ENCODE results near the gene TUBGCP6.
"Not testable (repeated sequence)": the region's sequence is repeated elsewhere in the genome, so short reads cannot be mapped to it uniquely, and the experiment has no call there.

The TUBGCP6 gene

GRCh38 chr22:50278461-50278860 lies 33.6 kb upstream of the TUBGCP6 start:
- DNase-seq: no peak

- no peak for DNase-seq
Observed at GRCh38 chr22:50277761-50278160, 32.9 kb upstream of the TUBGCP6 start.

- no peak for DNase-seq
Observed at GRCh38 chr22:50276143-50276542, 31.3 kb upstream of the TUBGCP6 start.

DNA sequence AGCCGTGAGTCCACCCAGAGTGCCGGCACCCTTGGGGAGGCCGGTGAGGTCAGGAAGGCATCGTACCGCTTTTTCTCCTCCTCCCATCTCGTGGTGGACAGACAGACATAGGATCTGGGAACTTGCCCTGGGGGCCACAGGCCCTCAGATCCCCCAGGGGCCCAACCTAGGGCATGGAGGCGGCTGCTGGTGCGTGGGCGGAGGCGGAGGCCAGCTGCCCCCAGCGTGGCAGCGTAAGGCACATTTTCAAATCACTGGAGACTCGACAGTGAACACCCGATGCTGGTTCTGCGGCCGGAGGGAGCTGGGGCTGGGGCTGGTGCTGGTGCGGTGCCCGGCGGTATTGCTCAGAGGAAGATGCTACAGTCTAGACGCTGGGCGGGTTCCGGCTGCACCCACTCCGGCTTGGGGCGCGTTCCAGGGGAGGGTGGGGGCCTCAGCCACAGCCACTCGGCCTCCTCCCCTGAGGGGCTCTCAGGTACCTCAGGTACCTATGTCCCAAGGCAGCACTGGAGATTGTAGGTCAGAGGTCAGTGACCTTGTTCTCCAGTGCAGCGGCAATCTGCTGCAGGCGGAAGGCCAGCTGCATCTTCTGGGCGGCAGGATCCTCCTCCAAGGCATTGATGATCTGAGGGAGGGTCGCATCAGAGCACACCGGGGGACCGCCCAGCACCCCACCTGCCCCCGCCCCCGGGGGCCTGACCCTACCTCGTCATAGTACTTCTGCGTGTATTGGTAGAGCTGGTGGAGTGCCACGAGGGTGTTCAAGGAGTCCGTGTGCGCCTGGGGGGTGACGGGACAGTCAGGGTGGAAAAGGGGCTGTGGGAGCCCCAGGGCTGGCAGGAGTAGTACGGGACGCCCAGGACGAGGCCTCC lies 30.6 kb upstream of the TUBGCP6 start:
- DNase-seq: no peak

GRCh38 chr22:50274771-50275170 lies 29.9 kb upstream of the TUBGCP6 start:
- no peak for DNase-seq

GRCh38 chr22:50274311-50274710 lies 29.5 kb upstream of the TUBGCP6 start:
- DNase-seq: no peak

- not testable (repeated sequence) for DNase-seq
Observed at GRCh38 chr22:50273781-50274180, 29.0 kb upstream of the TUBGCP6 start.

DNA sequence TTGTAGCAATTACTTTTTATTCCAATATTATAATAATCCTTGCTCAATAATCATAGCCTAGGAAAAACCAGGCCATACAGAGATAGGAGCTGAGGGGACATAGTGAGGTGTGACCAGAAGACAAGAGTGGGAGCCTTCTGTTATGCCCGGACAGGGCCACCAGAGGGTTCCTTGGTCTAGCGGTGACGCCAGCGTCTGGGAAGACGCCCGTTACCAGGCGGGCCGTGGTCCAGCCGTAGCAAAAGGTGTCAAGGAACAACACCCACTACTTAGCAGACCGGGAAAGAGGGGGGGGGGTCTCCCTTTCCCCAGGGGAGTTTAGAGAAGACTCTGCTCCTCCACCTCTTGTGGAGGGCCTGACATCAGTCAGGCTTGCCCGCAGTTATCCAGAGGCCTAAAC lies 28.5 kb upstream of the TUBGCP6 start:
- DNase-seq: not testable (repeated sequence)

GRCh38 chr22:50272044-50272802 lies 27.4 kb upstream of the TUBGCP6 start:
- DNase-seq: no peak

- DNase-seq: no peak
Observed at GRCh38 chr22:50271519-50271970, 26.7 kb upstream of the TUBGCP6 start.

DNA sequence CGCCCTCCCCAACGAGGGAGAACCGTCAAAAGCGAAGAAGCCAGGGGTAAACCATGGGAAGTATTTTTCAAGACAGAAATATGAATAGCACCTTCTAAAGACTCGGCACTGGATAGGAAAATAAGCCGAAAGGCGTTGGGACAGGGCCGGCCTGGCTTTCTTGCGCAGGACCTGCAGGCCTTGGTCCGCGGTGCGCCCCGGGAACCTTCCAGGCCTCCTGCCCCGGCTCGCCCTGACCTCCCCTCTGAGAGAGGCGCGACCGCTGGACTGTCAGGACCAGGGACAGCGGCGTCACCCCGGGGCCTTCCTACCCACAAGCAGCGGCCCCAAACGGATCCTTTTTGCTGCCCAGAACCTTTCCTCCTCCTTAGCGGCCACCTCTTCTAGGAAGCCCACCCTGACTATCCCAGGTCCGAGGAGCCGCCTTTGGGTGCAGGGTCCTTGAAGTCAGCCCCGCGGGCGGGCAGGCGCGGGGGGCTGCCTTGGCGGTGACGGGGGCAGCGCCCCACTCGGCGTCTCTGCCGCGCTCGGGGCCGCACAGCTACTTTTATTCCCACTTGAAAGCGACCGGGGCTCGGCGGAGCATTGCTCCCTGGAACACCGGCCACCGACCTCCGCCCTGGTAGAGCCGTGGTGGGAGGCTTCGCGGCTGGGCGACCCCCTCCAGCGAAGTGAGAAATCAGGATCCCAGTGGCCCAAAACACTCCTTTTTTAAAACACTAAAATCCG lies 26.0 kb upstream of the TUBGCP6 start:
- no peak for DNase-seq

- DNase-seq: no peak
Observed at GRCh38 chr22:50269970-50270665, 25.3 kb upstream of the TUBGCP6 start, which contains the start of gene MAPK11. TSS of gene MAPK11 (minus strand) at chr22:50270380. CDS start at chr22:50270292, 88 bp downstream.

GRCh38 chr22:50269573-50269969 lies 24.7 kb upstream of the TUBGCP6 start:
- no peak for DNase-seq

- no peak for DNase-seq
Observed at GRCh38 chr22:50268655-50269113, 23.9 kb upstream of the TUBGCP6 start.

GRCh38 chr22:50267591-50268390 lies 23.0 kb upstream of the TUBGCP6 start:
- DNase-seq: no peak

DNA sequence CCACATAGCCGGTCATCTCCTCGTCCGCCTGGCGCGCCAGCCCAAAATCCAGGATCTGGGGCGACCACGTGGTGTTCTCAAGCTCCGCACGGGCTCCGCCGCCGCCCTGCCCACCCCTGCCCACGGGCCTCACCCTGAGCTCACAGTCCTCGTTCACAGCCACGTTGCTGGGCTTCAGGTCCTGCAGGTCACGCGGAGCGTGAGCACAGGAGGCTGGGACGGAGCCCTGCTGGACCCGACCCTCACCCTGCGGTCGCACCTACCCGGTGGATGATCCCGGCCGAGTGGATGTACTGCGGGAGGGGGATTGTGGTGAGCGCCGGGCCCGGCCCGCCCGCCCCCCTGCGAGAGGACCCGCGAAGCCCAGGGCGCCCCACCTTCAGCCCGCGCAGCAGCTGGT lies 22.2 kb upstream of the TUBGCP6 start:
- no peak for DNase-seq

GRCh38 chr22:50264946-50265669 lies 20.3 kb upstream of the TUBGCP6 start:
- DNase-seq: no peak

DNA sequence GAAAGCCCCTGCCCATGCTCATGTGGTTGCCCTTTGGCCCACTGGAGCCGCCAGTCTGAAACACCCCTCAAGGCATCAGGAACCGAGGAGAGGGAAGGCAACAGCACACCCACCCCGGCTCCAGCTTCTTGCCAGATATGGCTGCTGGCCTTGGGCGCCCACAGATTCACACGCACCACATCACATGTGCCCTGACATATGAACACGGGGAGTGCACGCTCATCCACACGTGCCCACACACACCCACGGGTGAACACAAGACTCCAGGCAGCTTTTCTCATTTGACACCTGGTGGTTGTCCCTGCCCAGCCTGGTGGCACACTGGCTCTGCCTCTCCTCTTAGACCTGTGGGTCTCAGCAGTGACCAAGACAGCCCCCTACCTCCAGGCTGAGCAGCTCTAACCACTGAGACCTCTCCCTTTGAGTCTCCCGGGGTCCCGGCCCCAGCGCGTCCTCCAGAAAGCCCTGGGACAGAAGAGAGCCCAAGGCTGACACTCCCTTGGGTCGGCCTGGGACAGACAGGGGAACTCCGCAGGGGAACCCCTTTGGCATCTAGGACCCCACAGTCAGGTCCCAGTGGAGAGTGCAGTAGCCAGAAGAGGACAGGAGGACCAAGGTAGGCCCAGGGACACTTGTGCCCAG lies 19.4 kb upstream of the TUBGCP6 start:
- DNase-seq: no peak

- DNase-seq: no peak
Observed at GRCh38 chr22:50262973-50263617, 18.3 kb upstream of the TUBGCP6 start.

- no peak for DNase-seq
Observed at GRCh38 chr22:50262460-50262911, 17.7 kb upstream of the TUBGCP6 start.
